NAMALWA (cell line): Measurements from ENCODE around the gene PLK1.
"Not testable (repeated sequence)": the region's sequence is repeated elsewhere in the genome, so short reads cannot be mapped to it uniquely, and the experiment has no call there.

Experiments
- DNase-seq: peaks from one replicate; pipeline ENCODE4 v3.0.0-alpha.2; 2015; ENCODE audit warnings: low spot score

Gene PLK1

DNA sequence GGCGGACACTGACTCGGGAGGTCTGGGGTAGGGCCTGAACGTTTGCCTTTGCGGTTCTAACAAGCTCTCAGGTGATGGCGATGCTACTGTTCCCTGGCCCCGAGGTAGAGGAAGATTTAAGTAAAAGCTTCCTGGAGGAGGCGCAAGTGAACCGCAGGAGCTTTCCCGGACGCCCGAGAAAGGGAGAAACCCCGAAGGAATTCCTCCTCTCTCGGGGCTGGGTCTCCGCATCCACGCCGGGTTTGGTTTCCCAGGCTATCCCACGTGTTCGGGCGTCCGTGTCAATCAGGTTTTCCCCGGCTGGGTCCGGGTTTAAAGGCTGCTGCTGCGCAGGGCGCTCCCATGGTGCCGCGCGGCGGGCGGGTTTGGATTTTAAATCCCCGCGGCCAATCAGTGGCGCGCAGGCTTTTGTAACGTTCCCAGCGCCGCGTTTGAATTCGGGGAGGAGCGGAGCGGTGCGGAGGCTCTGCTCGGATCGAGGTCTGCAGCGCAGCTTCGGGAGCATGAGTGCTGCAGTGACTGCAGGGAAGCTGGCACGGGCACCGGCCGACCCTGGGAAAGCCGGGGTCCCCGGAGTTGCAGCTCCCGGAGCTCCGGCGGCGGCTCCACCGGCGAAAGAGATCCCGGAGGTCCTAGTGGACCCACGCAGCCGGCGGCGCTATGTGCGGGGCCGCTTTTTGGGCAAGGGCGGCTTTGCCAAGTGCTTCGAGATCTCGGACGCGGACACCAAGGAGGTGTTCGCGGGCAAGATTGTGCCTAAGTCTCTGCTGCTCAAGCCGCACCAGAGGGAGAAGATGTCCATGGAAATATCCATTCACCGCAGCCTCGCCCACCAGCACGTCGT lies at the start of gene PLK1:
Gene PLK1 (plus strand): TSS at position 460 of the 844 bp plus-strand sequence. CDS start 44 bp downstream, at position 504.
- DNase-seq, result peak; percentile 90

DNA sequence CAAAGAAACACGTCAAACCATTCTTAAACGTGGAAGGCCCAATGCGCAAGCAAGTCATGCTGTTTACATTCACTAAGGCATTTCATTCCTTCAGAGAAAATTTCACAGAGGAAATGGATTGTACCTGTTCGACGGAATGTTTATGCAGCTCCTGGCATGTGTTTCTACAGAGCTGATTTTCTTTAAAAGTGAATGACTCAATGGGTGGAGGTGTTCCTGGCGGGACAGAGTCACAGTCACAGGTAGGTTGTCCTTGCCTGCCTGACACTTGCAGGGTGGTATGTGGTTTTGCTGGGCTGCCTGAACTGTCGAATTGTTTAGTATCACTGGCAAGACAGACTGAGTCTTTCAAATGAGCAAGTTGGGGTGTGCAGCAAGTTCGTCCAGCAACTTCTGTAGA lies 49.2 kb upstream of the PLK1 start:
- no peak for DNase-seq

DNA sequence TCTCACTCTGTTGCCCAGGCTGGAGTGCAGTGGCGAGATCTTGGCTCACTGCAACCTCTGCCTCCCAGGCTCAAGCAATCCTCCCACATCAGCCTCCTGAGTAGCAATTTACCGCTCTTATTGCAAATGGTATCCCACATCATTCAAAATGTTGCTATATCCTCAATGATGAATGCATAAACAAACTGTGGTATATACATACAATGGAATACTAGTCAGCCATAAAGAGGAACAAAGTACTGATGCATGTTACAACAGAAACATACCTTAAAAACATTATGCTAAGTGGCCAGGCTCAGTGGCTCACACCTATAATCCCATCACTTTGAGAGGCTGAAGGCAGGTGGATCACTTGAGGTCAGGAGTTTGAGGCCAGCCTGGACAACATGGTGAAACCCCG lies 46.8 kb upstream of the PLK1 start:
- not testable (repeated sequence) for DNase-seq

DNA sequence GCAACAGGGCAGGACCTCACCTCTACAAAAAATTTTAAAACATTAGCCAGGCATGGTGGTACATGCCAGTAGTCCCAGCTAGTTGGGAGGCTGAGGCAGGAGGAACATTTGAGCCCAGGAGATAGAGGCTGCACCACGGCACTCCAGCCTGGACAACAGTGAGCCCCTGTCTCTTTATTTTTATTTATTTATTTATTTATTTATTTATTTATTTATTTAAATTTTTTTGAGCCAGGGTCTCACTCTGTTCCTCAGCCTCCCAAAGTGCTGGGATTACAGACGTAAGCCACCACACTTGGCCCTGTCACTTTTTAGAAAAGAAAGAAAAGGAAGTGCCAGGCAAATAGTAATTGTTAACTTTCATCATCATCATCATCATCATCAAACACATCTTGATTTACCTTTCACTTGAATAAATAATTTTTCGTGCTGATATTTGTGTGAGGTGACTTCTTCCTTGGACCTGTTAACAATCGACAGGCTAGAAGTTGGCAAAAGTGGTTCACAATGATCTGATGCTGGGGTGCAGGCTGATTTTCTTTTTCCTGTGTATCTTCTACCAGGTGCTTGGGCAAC lies 44.1 kb upstream of the PLK1 start:
- no peak for DNase-seq

DNA sequence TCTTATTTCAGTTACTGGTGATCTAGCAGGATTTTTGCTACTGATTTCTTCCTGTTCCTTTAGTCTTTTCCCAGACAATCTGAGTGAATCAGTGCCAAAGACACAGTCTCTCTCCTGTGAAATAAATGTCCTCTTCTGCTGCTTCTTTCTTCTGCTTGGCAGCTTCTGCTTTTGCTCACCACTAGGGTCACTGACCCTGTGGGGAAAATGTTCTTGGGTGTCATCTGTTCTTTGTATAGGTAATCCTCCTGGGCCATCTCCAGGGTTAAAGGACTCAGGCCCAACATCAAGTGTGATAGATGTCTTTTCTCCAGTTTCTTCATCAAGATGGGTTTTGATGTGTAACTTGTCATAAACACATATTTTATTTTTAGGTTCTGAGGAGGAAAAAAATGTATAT lies 42.7 kb upstream of the PLK1 start:
- peak; percentile 40 for DNase-seq

DNA sequence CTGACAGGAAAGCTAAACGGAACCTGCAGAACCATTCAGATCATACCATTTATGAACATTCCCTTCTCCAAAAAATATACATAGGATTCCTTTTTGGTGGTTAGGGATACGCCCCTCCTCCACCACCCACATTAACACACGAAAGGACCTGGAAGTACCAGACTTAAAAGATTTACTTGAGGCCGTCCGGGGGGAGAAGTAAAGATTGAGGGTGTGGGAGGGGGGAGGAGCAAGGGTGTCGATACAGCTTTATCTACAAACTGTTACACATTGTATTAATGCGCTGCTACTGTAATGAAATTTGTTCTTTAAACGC lies 38.1 kb upstream of the PLK1 start:
- DNase-seq, result peak; percentile 47

DNA sequence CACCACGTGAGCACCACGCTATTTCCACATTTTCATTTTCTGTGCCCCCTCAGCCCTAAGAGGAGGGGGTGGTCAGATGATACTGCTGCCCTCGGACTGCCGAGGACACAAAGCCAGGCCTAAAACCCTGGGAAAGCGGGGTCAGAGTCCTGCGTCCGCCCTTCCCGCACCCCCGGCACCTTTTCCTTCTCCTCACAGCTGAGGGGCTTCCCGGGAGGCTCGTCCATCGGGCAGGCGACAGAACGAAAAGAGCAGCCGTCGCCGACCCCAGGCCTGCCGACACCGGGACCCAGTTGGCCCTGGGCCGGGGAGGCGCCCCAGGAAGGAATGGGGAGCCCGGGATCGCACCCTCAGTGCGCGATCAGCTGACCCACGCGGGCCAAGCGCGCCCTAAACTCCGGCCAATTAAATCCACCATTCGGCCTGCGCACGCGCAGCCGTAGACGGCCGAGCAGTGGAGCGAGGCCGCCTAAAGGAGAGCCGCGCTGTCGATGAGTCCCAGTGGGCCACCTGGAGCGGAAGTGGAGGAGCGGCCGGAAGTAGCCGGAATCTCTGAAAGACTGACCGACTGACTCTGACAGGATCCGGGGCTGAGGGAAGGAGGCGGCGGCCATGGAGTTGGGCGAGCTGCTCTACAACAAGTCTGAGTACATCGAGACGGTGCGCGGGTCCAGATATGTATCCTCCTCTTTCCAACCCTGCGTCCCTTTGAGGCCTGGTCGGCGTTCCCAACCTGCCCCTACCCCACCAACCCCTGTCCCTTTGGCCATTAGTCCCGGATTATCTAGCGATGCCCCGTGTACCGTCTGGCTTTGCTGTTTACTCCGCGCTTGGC lies 37.5 kb upstream of the PLK1 start, which contains the start of the genes DCTN5 and PALB2:
Gene DCTN5 (plus strand): TSS at position 536 of the 835 bp plus-strand sequence. CDS start 77 bp downstream, at position 613.
Gene PALB2 (minus strand): TSS at position 380 of the 835 bp plus-strand sequence. CDS start 153 bp downstream, at position 227.
- peak; percentile 95 for DNase-seq

DNA sequence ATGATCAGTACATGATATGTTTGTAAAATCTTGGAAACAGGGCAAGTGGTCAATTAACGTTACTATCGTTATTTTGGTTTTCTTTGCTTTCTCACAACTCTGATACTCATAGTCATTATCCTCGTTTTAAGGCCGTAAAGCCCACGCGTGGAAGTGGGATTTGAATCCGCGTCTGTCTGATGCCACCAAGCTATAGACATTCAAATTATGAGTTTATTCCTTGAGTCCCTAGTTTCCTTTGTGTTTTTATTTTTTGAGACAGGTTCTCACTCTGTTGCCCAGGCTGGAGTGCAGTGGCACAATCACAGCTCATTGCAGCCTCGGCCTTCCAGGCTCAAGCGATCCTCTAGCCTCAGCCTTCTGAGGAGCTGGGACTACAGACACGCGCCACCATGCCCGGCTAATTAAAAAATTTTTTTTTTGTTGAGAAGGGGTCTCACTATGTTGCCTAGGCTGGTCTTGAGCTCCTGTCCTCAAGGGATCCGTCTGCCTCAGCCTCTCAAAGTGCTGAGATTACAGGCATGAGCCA lies 36.4 kb upstream of the PLK1 start:
- DNase-seq, result no peak

DNA sequence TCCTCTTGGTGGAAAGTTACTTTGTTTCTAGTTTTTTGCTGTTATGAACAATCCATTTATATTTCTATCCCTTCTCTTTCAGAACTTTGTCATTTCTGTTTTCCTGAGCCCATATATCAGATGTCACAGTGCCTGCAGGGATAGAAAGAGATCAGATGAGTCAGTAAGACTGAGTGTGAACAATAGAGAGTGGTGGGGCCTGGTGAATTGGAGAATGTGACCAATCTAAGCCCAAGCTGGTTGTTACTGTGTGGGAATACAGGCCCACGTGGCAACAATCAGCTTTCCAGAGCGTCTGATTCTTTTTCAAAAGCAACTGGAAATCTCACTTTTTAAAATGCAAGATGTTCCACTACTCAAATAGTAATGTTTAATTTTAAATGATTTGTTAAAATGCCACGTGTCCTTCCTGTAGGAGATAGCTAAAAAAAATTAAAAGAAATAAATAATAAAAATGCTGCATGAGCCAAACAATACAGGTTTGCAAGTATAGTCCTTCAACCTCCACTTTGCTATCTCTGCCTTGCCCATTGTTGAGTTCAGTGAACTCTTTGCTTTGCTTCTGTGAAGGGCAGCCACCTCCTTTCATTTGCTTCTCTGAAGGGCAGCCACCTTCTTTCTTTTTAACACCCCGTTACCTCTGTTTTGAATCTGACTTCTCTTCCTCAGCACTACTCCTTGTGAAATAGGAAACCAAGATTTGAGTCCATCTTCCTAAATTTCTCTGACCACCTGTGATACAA lies 27.8 kb upstream of the PLK1 start:
- DNase-seq, result no peak

DNA sequence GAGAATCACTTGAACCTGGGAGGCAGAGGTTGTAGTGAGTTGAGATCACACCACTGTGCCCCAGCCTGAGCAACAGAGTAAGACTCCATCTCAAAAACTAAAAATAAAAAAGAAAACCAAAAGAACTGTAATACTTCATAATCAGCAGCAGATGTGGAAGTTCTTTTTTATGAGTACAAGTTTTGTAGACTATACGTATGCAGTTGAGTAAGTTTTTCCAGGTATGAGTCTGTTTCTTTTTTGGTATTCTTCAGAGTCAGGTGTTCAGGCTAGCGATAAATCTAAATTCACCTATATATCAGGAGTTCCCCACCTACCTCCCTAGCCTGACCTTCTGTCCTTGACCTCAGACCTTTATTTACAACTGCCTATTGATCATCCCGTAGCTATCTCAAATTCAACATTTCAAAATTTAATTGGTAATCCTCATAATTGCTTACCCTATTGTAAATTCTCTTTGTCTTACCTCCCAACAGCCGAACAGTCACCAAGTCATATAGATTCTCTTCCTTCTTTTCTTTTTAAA lies 26.7 kb upstream of the PLK1 start:
- no peak for DNase-seq

DNA sequence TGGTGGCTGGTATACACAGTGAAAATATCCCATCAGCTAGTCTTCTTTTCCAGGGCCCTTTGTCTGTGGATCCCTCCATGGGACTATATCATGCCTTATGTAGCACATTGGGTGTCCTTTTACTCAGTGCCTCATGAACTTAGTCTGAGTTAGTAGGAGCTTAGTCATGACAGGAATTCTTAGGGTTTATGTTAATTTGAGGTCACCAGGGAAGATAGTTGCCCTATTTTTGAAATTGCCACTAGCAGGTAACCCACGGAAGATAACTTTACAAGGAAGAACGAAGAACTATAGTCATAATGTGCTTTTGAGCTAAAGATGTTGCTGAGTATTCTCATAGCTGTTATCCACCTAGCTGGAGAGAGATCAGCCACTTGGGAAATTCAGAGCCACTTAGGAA lies 14.8 kb upstream of the PLK1 start:
- DNase-seq, result no peak

DNA sequence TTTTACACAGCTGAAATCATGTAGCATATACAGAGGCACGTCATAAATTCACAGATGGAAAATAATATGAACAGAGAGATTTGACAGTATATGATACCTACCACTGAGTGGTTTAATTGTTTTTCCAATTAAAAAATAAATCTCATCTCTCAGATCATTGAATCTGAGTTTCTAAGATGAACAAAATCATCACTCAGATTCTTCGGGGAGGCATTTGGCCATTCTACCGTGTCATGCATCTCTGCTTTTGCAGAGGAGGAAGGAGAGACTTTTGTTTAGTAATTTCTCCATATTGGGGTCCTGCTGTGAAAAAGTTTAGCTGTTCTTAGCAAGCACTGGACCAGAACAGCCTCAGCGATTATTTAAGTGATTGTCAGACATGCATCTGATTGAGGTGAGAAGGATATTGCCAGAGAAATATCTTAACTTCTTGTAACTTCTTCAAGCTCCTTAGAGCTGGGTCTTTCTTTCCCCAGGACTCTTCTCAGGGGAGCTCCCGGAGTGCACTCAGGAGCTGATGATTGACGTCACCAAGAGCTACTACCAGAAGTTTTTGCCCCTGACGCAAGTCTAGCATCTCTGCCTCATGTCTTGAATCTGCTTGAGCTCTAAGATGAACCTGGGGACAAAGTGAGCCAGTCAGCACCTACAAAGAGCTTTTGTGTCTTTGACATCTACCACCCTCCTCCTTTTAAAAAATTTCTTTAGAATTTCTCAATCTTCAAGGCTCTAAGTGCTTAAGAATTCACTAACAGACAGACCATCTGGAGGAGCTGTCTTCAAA lies 11.9 kb upstream of the PLK1 start:
- no peak for DNase-seq

DNA sequence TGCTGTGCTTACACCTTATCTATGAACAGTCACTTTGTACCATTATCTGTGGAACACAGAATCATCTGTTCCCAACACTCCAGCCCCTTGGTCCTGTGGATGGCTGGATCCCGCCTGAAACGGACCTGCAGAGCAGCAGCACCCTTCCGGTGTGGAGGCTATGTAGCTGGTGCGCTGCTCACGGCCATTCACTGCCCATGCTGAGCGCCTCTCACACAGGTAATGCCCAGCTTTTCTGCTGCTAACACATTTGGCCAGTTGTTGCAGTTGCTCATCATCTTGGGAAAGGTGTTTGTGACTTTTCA lies 11.4 kb upstream of the PLK1 start:
- DNase-seq, result no peak

DNA sequence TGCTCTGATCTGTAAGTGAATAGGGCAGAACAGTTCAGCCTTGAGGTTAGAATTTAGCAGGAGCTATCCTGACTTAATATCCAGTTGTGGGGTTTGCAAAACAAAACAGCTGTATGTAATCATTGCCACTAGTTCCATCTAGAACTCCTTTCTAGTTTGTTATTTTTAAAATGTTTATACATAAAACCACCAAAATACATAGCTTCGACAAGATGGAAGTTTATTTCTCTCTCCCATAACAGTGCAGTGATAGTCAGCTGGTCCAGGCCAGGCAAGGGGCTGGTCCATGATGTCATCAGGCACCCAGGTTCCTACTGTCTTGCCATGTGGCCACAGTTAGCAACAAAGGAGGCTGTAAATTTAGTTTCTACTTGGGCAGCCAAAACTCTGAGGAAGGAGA lies 10.5 kb upstream of the PLK1 start:
- no peak for DNase-seq

DNA sequence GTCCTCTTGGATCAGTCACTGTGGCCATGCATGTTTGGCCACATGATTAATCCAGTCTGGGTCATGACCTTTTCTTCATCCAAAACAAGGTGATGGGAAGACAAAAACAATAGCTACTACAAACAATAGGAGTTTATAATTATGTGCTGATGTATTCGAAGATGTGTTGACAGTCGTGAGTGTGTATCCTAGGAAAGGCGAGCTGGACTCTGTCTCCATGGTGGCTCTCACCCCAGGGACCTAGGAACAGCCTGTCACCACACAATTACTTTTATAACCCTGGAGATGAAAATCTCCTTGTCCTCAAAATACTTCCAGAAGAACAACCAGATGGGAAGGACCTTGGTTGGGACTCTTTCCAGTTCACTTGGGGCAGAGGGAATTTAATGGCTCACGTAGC lies 9.8 kb upstream of the PLK1 start:
- no peak for DNase-seq

DNA sequence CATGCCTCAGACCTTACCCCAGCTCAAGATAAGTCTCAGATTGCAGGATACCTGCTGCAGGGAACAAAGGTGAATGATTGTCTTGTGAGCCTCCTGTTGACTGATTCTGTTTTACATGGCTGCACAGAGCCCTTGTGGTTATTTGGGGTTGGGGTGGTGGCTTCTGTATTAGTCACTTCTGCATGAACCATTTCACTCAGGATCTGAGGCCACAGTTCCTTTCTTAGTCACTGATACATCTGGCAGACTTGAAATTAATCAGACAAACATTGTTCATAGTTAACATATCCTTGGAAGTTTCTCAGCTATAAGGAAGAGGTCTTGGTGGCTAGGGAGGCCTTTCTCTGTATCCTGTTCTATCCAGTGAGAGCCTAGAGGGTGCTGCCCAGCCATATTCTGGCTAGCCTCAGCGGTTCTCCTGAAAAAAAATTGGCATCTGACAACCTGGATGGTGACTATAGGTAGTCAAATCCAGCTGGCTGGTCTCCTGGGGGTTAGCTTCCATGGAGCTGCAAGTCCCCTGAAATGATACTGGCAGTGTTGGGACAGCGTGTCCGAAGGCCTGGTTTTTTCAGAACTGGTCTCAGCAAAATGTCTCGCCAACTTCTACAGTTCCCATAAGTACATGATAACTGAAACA lies 8.4 kb upstream of the PLK1 start:
- DNase-seq, result no peak

DNA sequence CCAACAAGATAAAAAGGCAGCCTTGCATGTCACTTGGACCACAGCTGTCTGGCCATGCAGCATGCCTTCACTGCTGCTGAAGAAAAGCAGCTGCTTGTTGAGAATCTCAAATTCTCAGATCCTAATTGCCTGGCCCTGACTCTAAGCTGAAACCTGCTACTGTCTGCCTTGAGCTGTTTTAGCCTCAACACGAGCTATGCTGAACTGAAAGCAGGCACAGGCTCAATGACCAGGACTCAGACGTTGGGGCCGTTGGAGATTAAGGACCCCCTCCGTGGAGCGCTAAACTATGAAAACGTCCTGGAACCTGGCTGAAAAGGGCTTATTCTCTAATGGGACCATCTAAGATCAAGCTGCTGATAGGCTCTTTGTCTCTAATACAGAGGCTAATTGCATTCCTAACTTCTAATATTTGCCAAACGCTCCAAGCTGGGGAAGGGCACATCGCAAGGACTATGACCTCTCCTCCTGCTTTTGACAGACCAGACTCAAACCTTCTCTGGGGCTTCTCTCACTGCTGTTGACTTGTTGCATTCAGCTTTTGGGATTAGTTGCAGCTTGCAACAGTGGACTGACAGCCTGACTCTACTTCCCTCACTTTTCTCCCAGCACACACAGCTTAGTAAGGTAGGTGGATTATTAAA lies 4.6 kb upstream of the PLK1 start:
- no peak for DNase-seq

DNA sequence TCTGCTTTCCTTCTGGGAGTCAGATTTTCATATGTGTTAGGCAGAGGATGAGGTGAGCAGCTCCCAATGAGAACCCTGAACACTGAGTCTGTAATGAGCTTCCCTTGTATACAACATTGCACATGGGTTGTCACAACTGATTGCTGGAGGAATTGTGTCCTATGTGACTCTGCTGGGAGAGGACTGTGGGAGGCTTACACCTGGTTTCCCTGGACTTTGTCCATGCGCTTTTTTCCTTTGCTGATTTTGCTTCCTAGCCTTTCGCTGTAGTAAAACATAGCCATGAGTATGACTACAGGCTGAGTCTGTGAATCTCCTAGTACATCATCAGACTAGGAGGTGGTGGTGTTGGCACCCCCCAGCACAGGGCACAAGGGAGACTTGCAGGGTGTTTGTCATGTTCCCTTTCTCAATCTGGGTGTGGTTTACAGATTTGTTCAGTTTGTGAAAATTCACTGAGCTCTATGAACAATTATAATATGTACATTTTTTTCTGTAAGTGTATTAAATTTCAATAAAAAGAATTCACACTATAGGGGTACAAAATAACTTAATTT lies 1.7 kb upstream of the PLK1 start:
- no peak for DNase-seq

DNA sequence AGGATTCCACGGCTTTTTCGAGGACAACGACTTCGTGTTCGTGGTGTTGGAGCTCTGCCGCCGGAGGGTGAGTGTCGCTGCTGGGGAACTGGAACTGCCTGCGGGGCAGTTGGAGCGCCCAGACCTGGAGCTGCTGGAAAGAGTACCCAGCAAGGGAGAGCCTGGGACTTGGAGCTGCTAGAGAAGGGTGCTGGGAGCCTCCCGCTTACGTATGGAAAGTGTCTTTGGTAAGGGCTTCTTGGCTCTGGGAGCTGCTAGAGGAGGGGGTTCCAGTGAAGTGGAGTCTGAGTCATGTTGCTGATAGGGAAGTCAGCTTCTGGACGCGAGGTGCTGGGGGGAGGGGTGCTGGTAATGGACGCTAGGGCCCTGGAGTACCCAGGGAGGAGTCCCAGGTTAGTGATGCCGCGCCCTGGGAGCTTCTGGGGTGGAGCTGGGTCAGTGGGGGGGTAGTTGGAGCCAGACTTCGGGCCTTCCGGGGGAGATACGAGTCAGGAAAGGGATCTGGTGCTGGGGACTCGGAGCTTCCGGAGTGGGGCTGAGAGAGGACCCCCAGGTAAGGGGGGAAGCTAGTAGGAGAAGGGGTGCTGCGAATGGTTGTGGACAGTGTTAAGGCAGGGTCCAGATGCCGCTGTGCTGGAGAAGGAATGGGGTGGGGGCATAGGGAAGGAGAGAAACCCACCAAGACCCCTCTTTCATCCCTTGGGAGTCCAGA lies 741 bp downstream of the PLK1 start:
- peak; percentile 40 for DNase-seq
